ENCODE data around the gene FN1. TPM values are rescaled to one million over a fixed set of nuclear protein-coding genes. Genes with fewer than 3 reads are reported as not detected.

Gene FN1
- total RNA-seq, 3 donors from 2014 or later, result 74.9 to 295 (median 102) TPM

GRCh38 chr2:215460682-215461382 lies 25.0 kb upstream of the FN1 start:
- no peak for TF ChIP-seq POLR2AphosphoS5 (IDR thresholded peaks at IDR 0.05)
- no peak for TF ChIP-seq CTCF (IDR thresholded peaks at IDR 0.05)
- TF ChIP-seq POLR2A (IDR thresholded peaks at IDR 0.05), result no peak
- Histone ChIP-seq H3K27me3 (no peaks in the 10 kb centered on the region), H3K4me3 (no peak overlapping the region), H3K9me3 (no peaks in the 10 kb centered on the region), H3K27ac (no peak overlapping the region), H3K36me3 (no peaks in the 10 kb centered on the region), H3K4me1 (no peaks in the 10 kb centered on the region)
- no peak for DNase-seq (ENCODE audit: low spot score in 2 of 2)
- intact Hi-C loops (cut with DNase I; ENCODE audit: low total_unique reads), result no loop called here

DNA sequence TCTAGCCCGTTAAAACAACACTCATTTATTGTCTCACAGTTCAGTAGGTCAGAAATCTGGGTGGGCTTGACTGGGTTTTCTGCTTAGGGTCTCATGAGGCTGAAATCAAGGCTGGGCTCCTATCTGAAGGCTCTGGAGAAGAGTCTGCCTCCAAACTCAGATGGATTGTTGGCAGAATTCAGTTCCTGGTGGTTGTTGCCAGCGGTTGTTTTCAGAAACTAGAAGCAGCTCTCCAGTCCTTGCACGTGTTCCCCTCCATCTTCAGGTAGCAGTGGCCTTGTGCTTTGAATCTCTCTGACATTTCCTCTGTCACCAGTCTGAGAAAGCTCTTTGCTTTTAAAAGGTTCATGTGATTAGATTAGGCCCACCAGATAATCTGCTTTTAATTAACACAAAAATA lies 20.1 kb upstream of the FN1 start:
- Histone ChIP-seq H3K4me3 (no peak overlapping the region), H3K27me3 (no peaks in the 10 kb centered on the region), H3K27ac (no peak overlapping the region), H3K9me3 (no peaks in the 10 kb centered on the region), H3K4me1 (no peaks in the 10 kb centered on the region), H3K36me3 (no peaks in the 10 kb centered on the region)
- no peak for DNase-seq (ENCODE audit: low spot score in 2 of 2)
- TF ChIP-seq POLR2AphosphoS5 (IDR thresholded peaks at IDR 0.05) (no peak), POLR2A (IDR thresholded peaks at IDR 0.05) (no peak), CTCF (IDR thresholded peaks at IDR 0.05) (no peak)
- intact Hi-C loops (cut with DNase I; ENCODE audit: low total_unique reads), result no loop called here

DNA sequence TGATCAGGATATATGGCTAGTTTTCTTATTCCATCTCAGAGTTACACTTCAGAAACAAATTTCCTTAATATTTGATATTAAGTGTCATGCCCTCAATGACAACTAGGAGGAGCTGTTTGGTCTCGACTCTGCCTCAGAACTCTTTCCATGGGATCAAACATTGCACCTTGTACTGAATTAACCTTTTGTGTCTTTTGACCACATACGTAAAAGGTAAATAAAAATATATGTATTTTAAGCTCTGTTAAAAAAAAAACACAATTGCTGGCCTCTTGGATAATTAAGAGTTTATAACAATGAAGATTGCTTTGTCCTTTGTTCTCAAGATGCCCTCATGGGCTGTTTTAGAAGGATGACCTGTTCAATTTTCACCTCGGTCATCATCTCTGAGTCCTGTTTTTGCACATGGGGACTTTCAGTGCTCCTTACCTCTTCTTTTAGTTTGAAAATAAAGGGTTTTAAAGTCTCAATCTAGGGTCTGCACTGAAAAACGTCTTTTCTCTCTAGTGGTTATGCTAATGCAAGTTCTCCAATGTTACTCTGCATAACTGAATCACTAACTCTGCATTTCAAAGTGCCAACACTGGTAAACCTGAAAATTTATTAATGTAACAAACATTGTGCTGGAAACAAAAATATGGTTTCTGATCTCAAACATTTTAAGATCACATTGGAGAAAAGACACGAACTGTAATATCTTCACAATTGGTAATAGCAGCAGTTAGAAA lies 18.8 kb upstream of the FN1 start:
- no peaks in the 10 kb centered on the region for H3K4me1 ChIP-seq
- intact Hi-C loops (cut with DNase I; ENCODE audit: low total_unique reads), result no loop called here
- no peak for DNase-seq (ENCODE audit: low spot score in 2 of 2)
- H3K9me3 ChIP-seq, result no peaks in the 10 kb centered on the region
- no peak overlapping the region for H3K27ac ChIP-seq
- no peak overlapping the region for H3K4me3 ChIP-seq
- no peaks in the 10 kb centered on the region for H3K36me3 ChIP-seq
- peak; percentile 60 to 83 (median 64) for TF ChIP-seq CTCF (IDR thresholded peaks at IDR 0.05)
- no peak for TF ChIP-seq POLR2A (IDR thresholded peaks at IDR 0.05)
- H3K27me3 ChIP-seq, result no peaks in the 10 kb centered on the region

DNA sequence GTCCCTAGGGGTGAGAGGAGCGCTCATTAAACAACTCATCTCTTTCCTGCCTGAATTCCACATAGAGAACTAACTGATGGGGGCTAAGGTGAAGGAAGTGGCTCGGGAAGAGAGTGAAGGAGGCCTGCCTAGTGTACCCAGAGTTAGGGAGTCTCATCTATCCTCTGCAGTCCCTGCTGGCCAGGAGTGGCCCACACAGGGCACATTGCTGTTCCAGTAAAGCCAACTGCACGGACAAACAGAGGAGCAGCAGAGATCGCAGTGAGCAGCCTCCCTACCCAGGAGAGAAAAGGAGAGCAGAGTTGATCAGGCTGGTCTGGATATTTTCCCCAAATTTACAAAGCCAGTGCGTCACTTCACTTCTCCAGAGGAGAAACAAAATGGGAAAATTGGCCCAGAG lies 16.9 kb upstream of the FN1 start:
- Histone ChIP-seq H3K36me3 (no peaks in the 10 kb centered on the region), H3K4me3 (no peak overlapping the region), H3K4me1 (no peaks in the 10 kb centered on the region), H3K9me3 (no peaks in the 10 kb centered on the region), H3K27me3 (no peaks in the 10 kb centered on the region), H3K27ac (no peak overlapping the region)
- intact Hi-C loops (cut with DNase I; ENCODE audit: low total_unique reads), result no loop called here
- TF ChIP-seq POLR2AphosphoS5 (IDR thresholded peaks at IDR 0.05) (no peak), CTCF (IDR thresholded peaks at IDR 0.05) (no peak), POLR2A (IDR thresholded peaks at IDR 0.05) (no peak)
- DNase-seq (ENCODE audit: low spot score in 2 of 2), result no peak

DNA sequence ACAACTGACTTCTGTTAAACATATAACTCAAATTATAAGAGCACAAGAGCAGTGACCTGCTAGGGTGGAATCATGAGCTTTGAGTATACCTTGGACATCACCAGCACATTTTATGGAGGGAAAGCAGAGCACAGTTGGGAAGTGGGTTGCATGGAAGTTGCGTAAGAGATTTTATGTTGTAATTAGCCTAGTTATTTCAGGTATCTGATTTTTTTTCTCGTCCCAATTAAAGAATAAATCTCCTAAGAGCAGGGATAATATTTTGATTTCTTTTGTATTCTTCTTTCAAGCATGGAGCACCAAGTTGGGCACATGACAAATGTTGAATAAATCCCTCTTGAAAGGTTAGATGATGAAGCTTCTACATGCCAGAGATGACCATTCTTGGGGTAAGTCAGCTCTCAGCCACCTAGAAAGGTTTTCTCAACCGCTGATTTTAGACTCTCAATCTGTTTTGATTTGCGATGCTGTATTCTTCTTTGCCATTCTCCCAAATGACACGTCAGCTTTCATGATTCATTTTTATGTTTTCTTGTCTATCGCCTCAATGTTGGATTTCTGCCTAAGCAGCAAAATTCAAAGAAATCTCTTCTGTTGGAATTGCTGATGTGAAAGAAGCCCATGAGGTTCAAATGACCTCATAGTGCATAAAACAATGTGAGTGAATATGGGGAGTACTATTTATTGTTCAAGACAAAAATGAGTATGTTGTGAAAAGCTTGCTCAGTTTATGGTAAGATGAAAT lies 15.3 kb upstream of the FN1 start:
- intact Hi-C loops (cut with DNase I; ENCODE audit: low total_unique reads), result no loop called here
- Histone ChIP-seq H3K27ac (no peak overlapping the region), H3K36me3 (no peaks in the 10 kb centered on the region), H3K9me3 (no peaks in the 10 kb centered on the region), H3K27me3 (no peaks in the 10 kb centered on the region), H3K4me3 (no peak overlapping the region), H3K4me1 (no peaks in the 10 kb centered on the region)
- no peak for DNase-seq (ENCODE audit: low spot score in 2 of 2)
- TF ChIP-seq POLR2AphosphoS5 (IDR thresholded peaks at IDR 0.05) (no peak), POLR2A (IDR thresholded peaks at IDR 0.05) (no peak), CTCF (IDR thresholded peaks at IDR 0.05) (no peak)

Data from breast epithelium (tissue), 4 donors.